Upper lobe of left lung (tissue), 4 donors: Measurements from ENCODE around the gene TCERG1L.

Experiments used
- POLR2A ChIP-seq, 4 donors: fragments of 450-650 bp; IDR thresholded peaks; one replicate each; pipeline ENCODE4 v1.5.1; 2016 to 2017; ENCODE audit warnings: antibody characterized with exemption in 4 of 4, mild to moderate bottlenecking in 2 of 4
- TF ChIP-seq, protein P1 (sequence below), 6 experiments: fragments of 450-650 bp in 4 of 6; fragments of 200-600 bp in 2 of 6; sonication (generic) in 2 of 6; IDR thresholded peaks; one replicate each; pipeline ENCODE4 v1.5.1; 2016 to 2019; ENCODE audit warnings: antibody characterized with exemption in 6 of 6

DNA sequence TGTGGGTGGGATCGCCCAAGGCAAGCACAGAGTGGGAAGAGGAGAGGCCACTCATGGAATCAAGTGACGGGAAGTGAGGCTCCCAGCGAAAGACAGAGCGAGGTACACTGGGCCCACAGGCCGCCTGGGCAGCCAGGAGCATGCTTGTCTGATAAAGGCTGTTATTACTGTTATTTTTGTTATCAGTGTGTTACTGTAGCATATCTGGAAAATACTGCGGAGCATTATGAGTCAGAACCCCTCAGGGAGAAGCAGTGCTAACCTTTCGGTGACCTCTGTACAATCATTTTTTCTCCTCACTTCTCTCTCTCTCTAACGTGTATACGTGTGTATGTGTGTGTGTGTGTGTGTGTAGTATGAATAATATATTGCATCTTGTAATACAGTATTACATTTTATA, 3.8 kb upstream of the TCERG1L start:
- no peak for TF ChIP-seq POLR2A (IDR thresholded peaks at IDR 0.05)
- TF ChIP-seq, protein P1, sequence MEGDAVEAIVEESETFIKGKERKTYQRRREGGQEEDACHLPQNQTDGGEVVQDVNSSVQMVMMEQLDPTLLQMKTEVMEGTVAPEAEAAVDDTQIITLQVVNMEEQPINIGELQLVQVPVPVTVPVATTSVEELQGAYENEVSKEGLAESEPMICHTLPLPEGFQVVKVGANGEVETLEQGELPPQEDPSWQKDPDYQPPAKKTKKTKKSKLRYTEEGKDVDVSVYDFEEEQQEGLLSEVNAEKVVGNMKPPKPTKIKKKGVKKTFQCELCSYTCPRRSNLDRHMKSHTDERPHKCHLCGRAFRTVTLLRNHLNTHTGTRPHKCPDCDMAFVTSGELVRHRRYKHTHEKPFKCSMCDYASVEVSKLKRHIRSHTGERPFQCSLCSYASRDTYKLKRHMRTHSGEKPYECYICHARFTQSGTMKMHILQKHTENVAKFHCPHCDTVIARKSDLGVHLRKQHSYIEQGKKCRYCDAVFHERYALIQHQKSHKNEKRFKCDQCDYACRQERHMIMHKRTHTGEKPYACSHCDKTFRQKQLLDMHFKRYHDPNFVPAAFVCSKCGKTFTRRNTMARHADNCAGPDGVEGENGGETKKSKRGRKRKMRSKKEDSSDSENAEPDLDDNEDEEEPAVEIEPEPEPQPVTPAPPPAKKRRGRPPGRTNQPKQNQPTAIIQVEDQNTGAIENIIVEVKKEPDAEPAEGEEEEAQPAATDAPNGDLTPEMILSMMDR (IDR thresholded peaks at IDR 0.05) = no peak
